MM.1S (cell line): ENCODE measurements around the gene DYDC1.

Experiments used
- CTCF ChIP-seq: fragments of 300-600 bp; sonication (generic); IDR thresholded peaks from 2 replicates; pipeline ENCODE4 v1.5.1; 2016; ENCODE audit warnings: antibody characterized with exemption, low read length, mixed read lengths
- EZH2 ChIP-seq: fragments of 300-600 bp; sonication (generic); optimal IDR thresholded peaks from 2 replicates; pipeline ENCODE3; 2017; ENCODE audit warnings: low read depth, mild to moderate bottlenecking, antibody characterized with exemption, low read length, mixed read lengths
- EZH2phosphoT487 ChIP-seq: fragments of 300-600 bp; sonication (generic); IDR thresholded peaks from 2 replicates; pipeline ENCODE4 v1.6.1; 2018; ENCODE audit warnings: antibody characterized with exemption, low read length

- TF ChIP-seq CTCF = no peak
- TF ChIP-seq EZH2 = no peak
- no peak for TF ChIP-seq EZH2phosphoT487
Observed at GRCh38 chr10:80333983-80334382, 22.6 kb downstream of the DYDC1 start.
